ENCODE data around the gene ZNF732.
"Not testable (repeated sequence)": the region's sequence is repeated elsewhere in the genome, so short reads cannot be mapped to it uniquely, and the experiment has no call there.

The ZNF732 gene

DNA sequence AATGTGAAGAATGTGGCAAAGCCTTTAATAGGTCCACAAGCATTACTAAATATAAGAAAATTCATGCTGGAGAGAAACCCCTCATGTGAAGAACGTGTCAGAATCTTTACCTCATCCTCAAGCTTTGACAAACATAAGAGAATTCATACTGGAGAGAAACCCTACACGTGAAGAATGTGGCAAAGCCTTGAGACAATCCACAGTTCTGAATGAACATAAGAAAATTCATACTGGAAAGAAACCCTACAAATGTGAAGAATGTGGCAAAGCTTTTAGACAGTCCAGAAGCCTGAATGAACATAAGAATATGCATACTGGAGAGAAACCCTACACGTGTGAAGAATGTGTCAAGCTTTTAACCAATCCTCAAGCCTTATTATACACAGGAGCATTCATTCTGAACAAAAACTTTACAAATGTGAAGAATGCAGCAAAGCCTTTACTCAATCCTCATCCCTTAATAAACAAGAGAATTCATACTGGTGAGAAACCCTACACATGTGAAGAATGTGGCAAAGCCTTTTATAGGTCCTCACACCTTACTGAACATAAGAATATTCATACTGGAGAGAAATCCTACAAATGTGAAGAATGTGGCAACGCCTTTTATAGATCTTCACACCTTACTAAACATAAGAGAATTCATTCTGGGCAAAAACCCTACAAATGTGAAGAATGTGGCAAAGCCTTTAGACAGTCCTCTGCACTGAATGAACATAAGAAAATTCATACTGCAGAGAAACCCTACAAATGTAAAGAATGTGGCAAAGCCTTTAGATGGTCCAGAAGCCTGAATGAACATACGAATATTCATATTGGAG, 51.1 kb downstream of the ZNF732 start:
- DNase-seq: no peak

GRCh38 chr4:252065-252601, 53.1 kb downstream of the ZNF732 start:
- DNase-seq: no peak

DNA sequence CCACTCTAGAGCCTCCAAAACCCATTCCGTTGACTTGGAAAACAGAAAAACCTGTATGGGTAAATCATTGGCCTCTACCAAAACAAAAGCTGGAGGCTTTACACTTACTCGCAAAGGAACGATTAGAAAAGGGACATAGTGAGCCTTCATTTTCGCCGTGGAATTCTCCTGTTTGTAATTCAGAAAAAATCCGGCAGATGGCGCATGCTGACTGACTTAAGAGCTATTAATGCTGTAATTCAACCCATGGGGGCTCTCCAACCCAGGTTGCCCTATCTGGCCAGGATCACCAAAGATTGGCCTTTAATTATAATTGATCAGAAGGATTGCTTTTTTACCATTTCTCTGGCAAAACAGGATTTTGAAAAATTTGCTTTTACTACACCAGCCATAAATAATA, 60.8 kb downstream of the ZNF732 start:
- peak; percentile 76 for DNase-seq

- no peak for DNase-seq
Observed at GRCh38 chr4:243426-243825, 61.8 kb downstream of the ZNF732 start.

DNA sequence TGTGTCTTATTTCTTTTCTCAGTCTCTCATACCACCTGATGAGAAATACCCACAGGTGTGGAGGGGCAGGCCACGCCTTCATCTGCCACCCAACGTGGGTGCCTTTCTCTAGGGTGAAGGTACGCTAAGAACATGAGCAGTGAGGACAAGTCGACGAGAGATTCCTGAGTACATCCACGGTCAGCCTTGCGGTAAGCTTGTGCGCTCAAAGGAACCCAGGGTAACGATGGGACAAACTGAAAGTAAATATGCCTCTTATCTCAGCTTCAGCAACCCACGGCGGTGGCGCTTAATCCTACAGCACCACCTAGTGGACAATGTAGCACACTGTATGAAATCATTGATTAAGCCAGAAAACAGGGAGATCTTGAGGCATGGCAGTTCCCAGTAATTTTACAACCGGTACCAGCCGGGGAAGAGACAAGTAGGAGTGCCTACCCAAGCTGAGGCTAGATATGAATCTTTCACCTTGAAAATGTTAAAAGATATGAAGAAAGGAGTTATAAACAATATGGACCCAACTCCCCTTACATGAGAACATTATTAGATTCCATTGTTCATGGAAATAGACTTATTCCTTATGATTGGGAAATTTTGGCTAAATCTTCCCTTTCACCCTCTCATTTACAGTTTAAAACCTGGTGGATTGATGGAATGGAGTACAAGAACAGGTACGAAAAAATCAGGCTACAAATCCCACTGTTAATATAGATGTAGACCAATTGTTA, 63.0 kb downstream of the ZNF732 start:
- DNase-seq: peak; percentile 83

DNA sequence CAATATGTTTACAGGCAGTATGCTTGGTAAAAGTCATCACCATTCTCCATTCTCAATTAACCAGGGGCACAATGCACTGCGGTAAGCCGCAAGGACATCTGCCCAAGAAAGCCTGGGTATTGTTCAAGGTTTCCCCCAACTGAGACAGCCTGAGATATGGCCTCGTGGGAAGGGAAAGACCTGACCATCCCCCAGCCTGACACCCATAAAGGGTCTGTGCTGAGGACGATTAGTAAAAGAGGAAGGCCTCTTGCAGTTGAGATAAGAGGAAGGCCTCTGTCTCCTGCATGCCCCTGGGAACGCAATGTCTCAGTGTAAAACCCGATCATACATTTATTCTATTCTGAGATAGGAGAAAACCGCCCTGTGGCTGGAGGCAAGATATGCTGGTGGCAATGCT, 63.9 kb downstream of the ZNF732 start:
- DNase-seq: not testable (repeated sequence)

GRCh38 chr4:236028-236427, 69.2 kb downstream of the ZNF732 start:
- DNase-seq: no peak

DNA sequence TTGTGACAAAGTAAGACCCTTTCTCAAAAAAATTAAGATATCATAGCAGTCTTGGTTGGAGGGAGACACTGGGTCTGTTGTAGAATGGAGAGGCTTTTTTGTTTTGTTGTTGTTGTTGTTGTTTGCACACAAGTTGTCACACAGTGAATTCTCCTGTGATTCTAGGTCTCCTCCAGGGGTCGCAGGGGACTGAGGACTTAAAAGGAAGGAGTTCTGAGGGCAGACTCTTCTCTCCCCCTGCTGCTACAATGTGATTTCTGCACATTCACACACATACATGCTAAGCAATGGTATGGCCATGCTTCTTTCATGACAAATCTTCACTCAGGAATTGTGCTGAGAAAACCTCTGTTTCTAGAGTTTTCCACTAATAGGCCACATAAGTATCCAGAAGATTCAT, 71.1 kb downstream of the ZNF732 start:
- DNase-seq: no peak

- no peak for DNase-seq
Observed at GRCh38 chr4:223913-224497, 81.3 kb downstream of the ZNF732 start.

Data from CD4-positive, alpha-beta T cell treated with Interleukin-21 for 1 hour (primary cell).